ENCODE data around the gene LILRA6. TPM values are rescaled to one million over a fixed set of nuclear protein-coding genes. Genes with fewer than 3 reads are reported as not detected.

The LILRA6 gene
- total and polyA plus RNA-seq, 2 of the 8 experiments (the other 6 are each of a cell fraction or from before 2014, with no cell fraction given) = not detected

- no peak for TF ChIP-seq TCF12 (IDR thresholded peaks at IDR 0.05; ENCODE audit: low read depth, low read length)
- no peak for TF ChIP-seq KDM4A (IDR thresholded peaks at IDR 0.05; ENCODE audit: low read depth, low read length, severe bottlenecking)
- TF ChIP-seq CTBP2 (IDR thresholded peaks at IDR 0.05; ENCODE audit: borderline replicate concordance, insufficient read depth, insufficient read length, low read length) = no peak
- no peak for TF ChIP-seq RFX5 (IDR thresholded peaks at IDR 0.05; ENCODE audit: borderline replicate concordance, low read depth, low read length)
- TF ChIP-seq RNF2 (IDR thresholded peaks at IDR 0.05; ENCODE audit: borderline replicate concordance, low read depth, low read length, missing control alignments, poor library complexity, severe bottlenecking) = no peak
- no peak for TF ChIP-seq KDM5A (IDR thresholded peaks at IDR 0.05; ENCODE audit: low read length)
- TF ChIP-seq SUZ12 (IDR thresholded peaks at IDR 0.05; ENCODE audit: low read length) = no peak
- no peak for TF ChIP-seq CHD7 (IDR thresholded peaks at IDR 0.05; ENCODE audit: insufficient replicate concordance, low read length)
- no peak for TF ChIP-seq EP300 (IDR thresholded peaks at IDR 0.05; ENCODE audit: borderline replicate concordance in 1 of 2, low read depth in 2 of 2, low read length in 2 of 2)
Observed at GRCh38 chr19:54231077-54231931, 11.3 kb downstream of the LILRA6 start (continued).
